ENCODE results near the gene NKX2-2. TPM values are rescaled to one million over a fixed set of nuclear protein-coding genes. Genes with fewer than 3 reads are reported as not detected.

NKX2-2 gene
- total RNA-seq, 1 experiment from 2014 or later: not detected

DNA sequence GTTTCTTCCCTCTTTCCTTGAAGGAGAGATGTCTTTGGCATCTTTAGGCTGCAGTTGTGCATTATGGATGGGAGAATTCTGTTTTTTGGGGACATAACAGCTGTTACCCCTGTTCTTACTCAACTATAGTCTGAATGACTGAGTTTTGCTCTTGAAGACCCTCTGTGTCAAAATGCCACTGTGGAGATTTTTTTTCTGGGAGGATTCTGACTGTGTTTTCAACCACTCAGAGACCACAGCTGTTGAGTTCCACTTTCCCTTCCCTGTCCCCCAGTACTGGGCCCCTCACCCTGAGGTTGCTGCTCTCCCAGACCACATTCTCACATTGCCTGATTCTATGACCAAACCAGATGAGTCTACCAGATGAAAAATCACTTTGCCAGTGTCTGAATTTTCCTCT, 48.1 kb downstream of the NKX2-2 start:
- no peaks in the 10 kb centered on the region for H3K9me3 ChIP-seq (ENCODE audit: low read length)
- H3K27me3 ChIP-seq (ENCODE audit: low read length): peaks cover 28% of the 10 kb centered on the region
- H3K27ac ChIP-seq (ENCODE audit: low read length): no peak overlapping the region
- H4K20me1 ChIP-seq (ENCODE audit: low read length): no peaks in the 10 kb centered on the region
- intact Hi-C loops (cut with micrococcal nuclease): no loop called here
- H2AFZ ChIP-seq (ENCODE audit: low read length): no peak overlapping the region
- H3K9me2 ChIP-seq (replicated peaks; ENCODE audit: low read length): no peaks in the 10 kb centered on the region
- no peaks in the 10 kb centered on the region for H3F3A ChIP-seq (ENCODE audit: low read length, unreplicated experiment)
- H3K4me3 ChIP-seq (ENCODE audit: low read length): no peak overlapping the region
- H3K9ac ChIP-seq (ENCODE audit: low read length): no peak overlapping the region
- ATAC-seq: no peak
- H3K36me3 ChIP-seq (ENCODE audit: low read depth, low read length): no peaks in the 10 kb centered on the region
- no TSS peak for BruUV-seq (replicated peaks)
- ChIA-PET CTCF (no interaction called here), POLR2A (ENCODE audit: unreplicated experiment) (no interaction called here)
- no peaks in the 10 kb centered on the region for H3K79me2 ChIP-seq (ENCODE audit: low read length)
- DNase-seq: no peak
- TF ChIP-seq EZH2 (IDR thresholded peaks at IDR 0.05; ENCODE audit: low read length, unreplicated experiment) (no peak), EZH2phosphoT487 (IDR thresholded peaks at IDR 0.05; ENCODE audit: borderline replicate concordance, low read length) (no peak)
- TF ChIP-seq, protein P1, sequence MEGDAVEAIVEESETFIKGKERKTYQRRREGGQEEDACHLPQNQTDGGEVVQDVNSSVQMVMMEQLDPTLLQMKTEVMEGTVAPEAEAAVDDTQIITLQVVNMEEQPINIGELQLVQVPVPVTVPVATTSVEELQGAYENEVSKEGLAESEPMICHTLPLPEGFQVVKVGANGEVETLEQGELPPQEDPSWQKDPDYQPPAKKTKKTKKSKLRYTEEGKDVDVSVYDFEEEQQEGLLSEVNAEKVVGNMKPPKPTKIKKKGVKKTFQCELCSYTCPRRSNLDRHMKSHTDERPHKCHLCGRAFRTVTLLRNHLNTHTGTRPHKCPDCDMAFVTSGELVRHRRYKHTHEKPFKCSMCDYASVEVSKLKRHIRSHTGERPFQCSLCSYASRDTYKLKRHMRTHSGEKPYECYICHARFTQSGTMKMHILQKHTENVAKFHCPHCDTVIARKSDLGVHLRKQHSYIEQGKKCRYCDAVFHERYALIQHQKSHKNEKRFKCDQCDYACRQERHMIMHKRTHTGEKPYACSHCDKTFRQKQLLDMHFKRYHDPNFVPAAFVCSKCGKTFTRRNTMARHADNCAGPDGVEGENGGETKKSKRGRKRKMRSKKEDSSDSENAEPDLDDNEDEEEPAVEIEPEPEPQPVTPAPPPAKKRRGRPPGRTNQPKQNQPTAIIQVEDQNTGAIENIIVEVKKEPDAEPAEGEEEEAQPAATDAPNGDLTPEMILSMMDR (conservative IDR thresholded peaks at IDR 0.05; ENCODE audit: low read depth, low read length): no peak
- no peak overlapping the region for H3K4me2 ChIP-seq (ENCODE audit: low read length)
- H3K4me1 ChIP-seq (ENCODE audit: insufficient read depth, low read length): no peaks in the 10 kb centered on the region

DNA sequence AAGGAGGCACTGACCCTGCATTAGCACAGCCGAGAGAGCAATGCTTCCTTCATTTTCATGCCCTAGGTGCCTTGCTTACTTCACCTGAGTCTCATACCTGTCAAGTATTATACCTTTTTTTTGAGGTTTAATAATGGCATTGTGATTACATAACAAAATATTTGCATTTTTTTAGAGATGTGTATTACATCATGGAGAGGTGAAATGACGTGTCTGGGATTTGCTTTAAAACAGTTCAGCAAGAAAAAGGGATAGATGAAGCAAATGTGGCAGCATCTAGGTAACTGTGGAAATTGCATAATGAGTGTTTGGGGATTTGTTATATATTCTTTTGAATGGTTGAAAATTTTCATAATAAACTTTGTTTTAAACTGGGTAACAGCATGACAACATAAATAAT, 48.9 kb downstream of the NKX2-2 start:
- Histone ChIP-seq H3K9me2 (replicated peaks; ENCODE audit: low read length) (no peaks in the 10 kb centered on the region), H3K27me3 (ENCODE audit: low read length) (peaks cover 24% of the 10 kb centered on the region; the same call in 1 of the 2 replicates), H4K20me1 (ENCODE audit: low read length) (no peaks in the 10 kb centered on the region), H2AFZ (ENCODE audit: low read length) (no peak overlapping the region), H3K4me1 (ENCODE audit: insufficient read depth, low read length) (no peaks in the 10 kb centered on the region), H3K9ac (ENCODE audit: low read length) (no peak overlapping the region), H3K9me3 (ENCODE audit: low read length) (no peaks in the 10 kb centered on the region), H3K36me3 (ENCODE audit: low read depth, low read length) (no peaks in the 10 kb centered on the region), H3K79me2 (ENCODE audit: low read length) (no peaks in the 10 kb centered on the region), H3K27ac (ENCODE audit: low read length) (no peak overlapping the region), H3F3A (ENCODE audit: low read length, unreplicated experiment) (no peaks in the 10 kb centered on the region), H3K4me3 (ENCODE audit: low read length) (no peak overlapping the region), H3K4me2 (ENCODE audit: low read length) (no peak overlapping the region)
- intact Hi-C loops (cut with micrococcal nuclease): no loop called here
- no peak for TF ChIP-seq EZH2 (IDR thresholded peaks at IDR 0.05; ENCODE audit: low read length, unreplicated experiment)
- TF ChIP-seq, protein P1 (conservative IDR thresholded peaks at IDR 0.05; ENCODE audit: low read depth, low read length): no peak
- no peak for TF ChIP-seq EZH2phosphoT487 (IDR thresholded peaks at IDR 0.05; ENCODE audit: borderline replicate concordance, low read length)
- CTCF ChIA-PET: no interaction called here
- no peak for ATAC-seq
- no TSS peak for BruUV-seq (replicated peaks)
- POLR2A ChIA-PET (ENCODE audit: unreplicated experiment): no interaction called here
- DNase-seq: no peak

Other genes starting within 250 kb of the NKX2-2 start
- 71.5 and 76.8 TPM in 2 replicates for gene XRN2, start 210.7 kb downstream of the NKX2-2 start, total RNA-seq (2014; rRNA removed)
- gene NKX2-4, start 116.5 kb downstream of the NKX2-2 start, total RNA-seq (2014; rRNA removed): not detected in 2 replicates
- not detected in 2 replicates for gene PAX1, start 191.6 kb upstream of the NKX2-2 start, total RNA-seq (2014; rRNA removed)

Data from PC-3 (cell line).